GM12878 (cell line): ENCODE measurements around the gene HHAT. TPM values are rescaled to one million over a fixed set of nuclear protein-coding genes. Genes with fewer than 3 reads are reported as not detected.

Source experiments
- BCLAF1 ChIP-seq: fragments of 450-650 bp; IDR thresholded peaks from 2 replicates; pipeline ENCODE4 v1.6.1; 2017; ENCODE audit warnings: antibody characterized with exemption, mild to moderate bottlenecking, moderate library complexity
- CBX5 ChIP-seq: sonication (generic); IDR thresholded peaks from 2 replicates; pipeline ENCODE4 v1.6.1; 2016; ENCODE audit warnings: low read depth, moderate library complexity, mild to moderate bottlenecking, inconsistent platforms
- CEBPZ ChIP-seq: fragments of 150-350 bp; IDR thresholded peaks from 2 replicates; pipeline ENCODE4 v1.6.1; 2016; ENCODE audit warnings: low read depth, low read length
- CHD1 ChIP-seq: IDR thresholded peaks from 2 replicates; pipeline ENCODE4 v1.6.1; 2012; ENCODE audit warnings: low read depth, low read length, improper control_type of control experiment
- E2F4 ChIP-seq: IDR thresholded peaks from 2 replicates; pipeline ENCODE4 v1.6.1; 2012; ENCODE audit warnings: low read depth, low read length, improper control_type of control experiment
- IKZF2 ChIP-seq, 2 experiments: fragments of 450-650 bp; IDR thresholded peaks; 2 replicates each; pipeline ENCODE4 v1.6.1; 2017; ENCODE audit warnings: mild to moderate bottlenecking in 2 of 2, moderate library complexity in 2 of 2
- JUND ChIP-seq: IDR thresholded peaks from 2 replicates; pipeline ENCODE4 v1.6.1; 2012; ENCODE audit warnings: low read depth, mild to moderate bottlenecking, low read length, improper control_type of control experiment, moderate library complexity
- LARP7 ChIP-seq: fragments of 450-650 bp; IDR thresholded peaks from 2 replicates; pipeline ENCODE4 v1.6.1; 2017; ENCODE audit warnings: mild to moderate bottlenecking
- MTA2 ChIP-seq: fragments of 450-650 bp; IDR thresholded peaks from 2 replicates; pipeline ENCODE4 v1.6.1; 2016; ENCODE audit warnings: low read depth, mild to moderate bottlenecking, moderate library complexity
- MYC ChIP-seq: IDR thresholded peaks from 2 replicates; pipeline ENCODE4 v1.6.1; 2011; ENCODE audit warnings: mild to moderate bottlenecking, low read length, moderate library complexity, inconsistent platforms; ENCODE audit not compliant: insufficient read depth, insufficient replicate concordance, insufficient read length, severe bottlenecking
- NFXL1 ChIP-seq: fragments of 450-650 bp; IDR thresholded peaks from 2 replicates; pipeline ENCODE4 v1.6.1; 2017; ENCODE audit warnings: antibody characterized with exemption, mild to moderate bottlenecking, borderline replicate concordance
- NR2C1 ChIP-seq: fragments of 450-650 bp; IDR thresholded peaks from 2 replicates; pipeline ENCODE4 v1.6.1; 2017; ENCODE audit warnings: antibody characterized with exemption, mild to moderate bottlenecking, moderate library complexity
- PML ChIP-seq: IDR thresholded peaks from 2 replicates; pipeline ENCODE4 v1.6.1; 2012; ENCODE audit warnings: low read length, inconsistent platforms
- SIX5 ChIP-seq: IDR thresholded peaks from 2 replicates; pipeline ENCODE4 v1.6.1; 2011; ENCODE audit warnings: mild to moderate bottlenecking, low read depth, low read length, moderate library complexity; ENCODE audit not compliant: severe bottlenecking
- SREBF1 ChIP-seq: IDR thresholded peaks from 2 replicates; pipeline ENCODE4 v1.6.1; 2012; ENCODE audit warnings: mild to moderate bottlenecking, low read length
- STAT1 ChIP-seq: fragments of 450-650 bp; conservative IDR thresholded peaks from 2 replicates; pipeline ENCODE4 v1.6.1; 2014; ENCODE audit warnings: antibody characterized with exemption, mild to moderate bottlenecking
- TBL1XR1 ChIP-seq: IDR thresholded peaks from 2 replicates; pipeline ENCODE4 v1.6.1; 2012; ENCODE audit warnings: low read depth, low read length, improper control_type of control experiment
- polyA plus RNA-seq, 11 experiments: library from polyadenylated mRNA; depleted of rRNA in 4 of 11; unstranded in 6 of 11; stranded (reverse) in 5 of 11; fragments of >200 nt; fragmentation: Nextera tagmentation in 4 of 11; fragmentation: Illumina TruSeq in 1 of 11; extraction: Ambion mirVana in 4 of 11; extraction: Trizol in 1 of 11; gene quantifications; 1 replicate in 1 of 11; 2 replicates in 10 of 11; pipeline versions ENCODE4 v1.2.1 to v1.2.3, GENCODE V29; 2011 to 2016; ENCODE audit warnings: inconsistent platforms in 2 of 11, missing spikeins in 2 of 11, low read depth in 1 of 11
- total RNA-seq, 4 experiments: library from RNA; depleted of rRNA in 3 of 4; stranded (reverse); fragments of >200 nt in 3 of 4; fragmentation: Illumina TruSeq in 1 of 4; extraction: Trizol in 1 of 4; gene quantifications; 2 replicates each; pipeline versions ENCODE4 v1.2.1 to v1.2.3, GENCODE V29; 2013 to 2021
- TF ChIP-seq, protein P1 (sequence below): fragments of 450-650 bp; IDR thresholded peaks from 2 replicates; pipeline ENCODE4 v1.6.1; 2017; ENCODE audit warnings: borderline replicate concordance
- TF ChIP-seq, protein P2 (sequence below): fragments of 450-650 bp; IDR thresholded peaks from 2 replicates; pipeline ENCODE4 v1.6.1; 2016; ENCODE audit warnings: mild to moderate bottlenecking

The HHAT gene
- total and polyA plus RNA-seq, 10 of the 15 experiments (the other 5 are each of a cell fraction or from before 2014, with no cell fraction given) = 1.2 to 37.6 (median 2.6) TPM

- TF ChIP-seq CEBPZ (no peak), NFXL1 (no peak), SREBF1 (no peak), IKZF2 (IDR thresholded peaks at IDR 0.05) (peak; percentile 34 to 63; a peak in 2 of 4 replicates), CHD1 (no peak), JUND (peak; percentile 70; the same call in 1 of the 2 replicates), SIX5 (no peak), NR2C1 (no peak), TBL1XR1 (no peak), CBX5 (no peak), E2F4 (no peak), STAT1 (no peak), PML (no peak), MTA2 (peak; percentile 91), LARP7 (no peak), BCLAF1 (no peak), MYC (no peak)
- TF ChIP-seq, protein P1, sequence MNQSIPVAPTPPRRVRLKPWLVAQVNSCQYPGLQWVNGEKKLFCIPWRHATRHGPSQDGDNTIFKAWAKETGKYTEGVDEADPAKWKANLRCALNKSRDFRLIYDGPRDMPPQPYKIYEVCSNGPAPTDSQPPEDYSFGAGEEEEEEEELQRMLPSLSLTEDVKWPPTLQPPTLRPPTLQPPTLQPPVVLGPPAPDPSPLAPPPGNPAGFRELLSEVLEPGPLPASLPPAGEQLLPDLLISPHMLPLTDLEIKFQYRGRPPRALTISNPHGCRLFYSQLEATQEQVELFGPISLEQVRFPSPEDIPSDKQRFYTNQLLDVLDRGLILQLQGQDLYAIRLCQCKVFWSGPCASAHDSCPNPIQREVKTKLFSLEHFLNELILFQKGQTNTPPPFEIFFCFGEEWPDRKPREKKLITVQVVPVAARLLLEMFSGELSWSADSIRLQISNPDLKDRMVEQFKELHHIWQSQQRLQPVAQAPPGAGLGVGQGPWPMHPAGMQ = no peak
- TF ChIP-seq, protein P2, sequence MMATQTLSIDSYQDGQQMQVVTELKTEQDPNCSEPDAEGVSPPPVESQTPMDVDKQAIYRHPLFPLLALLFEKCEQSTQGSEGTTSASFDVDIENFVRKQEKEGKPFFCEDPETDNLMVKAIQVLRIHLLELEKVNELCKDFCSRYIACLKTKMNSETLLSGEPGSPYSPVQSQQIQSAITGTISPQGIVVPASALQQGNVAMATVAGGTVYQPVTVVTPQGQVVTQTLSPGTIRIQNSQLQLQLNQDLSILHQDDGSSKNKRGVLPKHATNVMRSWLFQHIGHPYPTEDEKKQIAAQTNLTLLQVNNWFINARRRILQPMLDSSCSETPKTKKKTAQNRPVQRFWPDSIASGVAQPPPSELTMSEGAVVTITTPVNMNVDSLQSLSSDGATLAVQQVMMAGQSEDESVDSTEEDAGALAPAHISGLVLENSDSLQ = peak; percentile 36; the same call in 1 of the 2 replicates
Observed at GRCh38 chr1:210397252-210397651, 68.5 kb downstream of the HHAT start (continued).
